ENCODE measurements around the gene GPR85.

GRCh38 chr7:113071465-113071864 is 15.2 kb downstream of the GPR85 start:
- no peak for TF ChIP-seq CTCF (conservative IDR thresholded peaks at IDR 0.05)
- no peak for TF ChIP-seq ZFX (IDR thresholded peaks at IDR 0.05)

Data from C4-2B (cell line).